Measurements from ENCODE around the gene C10orf88.
"Not testable (repeated sequence)": the region's sequence is repeated elsewhere in the genome, so short reads cannot be mapped to it uniquely, and the experiment has no call there.

C10orf88 gene

GRCh38 chr10:122962405-122962804 is 8.4 kb upstream of the C10orf88 start:
- no peak for DNase-seq (ENCODE audit: low read depth in 2 of 2)

DNA sequence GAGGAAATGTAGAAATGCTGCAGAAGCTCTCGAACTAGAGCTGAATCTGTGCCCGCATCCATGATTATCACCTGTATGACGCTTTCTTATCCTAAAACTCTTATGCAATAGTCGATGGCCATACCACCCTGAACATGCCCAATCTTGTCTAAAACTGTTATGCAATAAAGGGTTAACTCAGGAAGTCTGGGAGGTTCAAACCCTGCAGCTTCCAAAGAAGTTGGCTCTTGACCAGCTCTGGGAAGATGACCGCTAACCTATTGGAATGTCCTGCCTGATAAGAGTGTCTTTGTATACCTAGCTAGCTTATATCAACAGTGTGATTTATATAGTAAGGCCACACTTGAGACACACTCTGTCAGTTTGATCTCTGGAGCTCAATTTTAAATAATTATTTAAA is 3.4 kb upstream of the C10orf88 start:
- DNase-seq (ENCODE audit: low read depth in 2 of 2), result no peak

- DNase-seq (ENCODE audit: low read depth in 2 of 2), result no peak
Observed at GRCh38 chr10:122955892-122956291, 1.9 kb upstream of the C10orf88 start.

GRCh38 chr10:122954731-122955050 is 664 bp upstream of the C10orf88 start:
- DNase-seq (ENCODE audit: low read depth in 2 of 2), result no peak

GRCh38 chr10:122949296-122949695 is 4.7 kb downstream of the C10orf88 start:
- no peak for DNase-seq (ENCODE audit: low read depth in 2 of 2)

GRCh38 chr10:122939856-122940543 is 14.0 kb downstream of the C10orf88 start:
- no peak for DNase-seq (ENCODE audit: low read depth in 2 of 2)

DNA sequence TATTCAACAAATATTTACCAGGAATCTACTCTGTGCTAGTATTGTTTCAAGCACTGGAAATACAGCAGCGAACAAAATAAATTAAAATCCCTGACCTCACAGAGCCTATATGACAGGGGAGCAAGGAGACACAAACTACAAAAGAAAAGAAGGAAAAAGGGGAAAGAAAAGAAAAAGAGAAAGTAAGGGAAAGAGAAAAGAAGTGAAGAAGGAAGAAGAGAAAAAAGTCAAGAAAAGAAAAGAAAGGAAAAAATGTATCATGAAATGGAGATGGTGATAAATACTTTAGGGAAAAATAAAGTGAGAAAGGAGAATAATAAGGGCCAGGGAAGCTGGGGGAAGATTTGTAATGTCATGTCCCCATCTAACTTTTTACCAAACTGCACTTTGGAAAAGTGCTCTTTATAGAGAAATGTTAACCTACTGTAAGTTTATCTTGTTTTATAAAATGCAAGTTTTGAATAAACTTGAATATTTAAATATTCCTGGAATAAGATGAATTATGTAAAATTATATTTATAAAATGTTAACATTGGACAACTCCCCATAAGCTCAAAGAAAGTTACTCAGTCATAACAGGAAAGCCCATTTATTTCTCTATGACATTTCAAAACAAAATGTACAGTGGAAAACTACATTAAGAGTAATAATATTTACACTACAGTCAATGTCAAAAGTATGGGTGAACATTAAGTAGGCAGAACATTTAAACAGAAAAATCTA is 14.7 kb downstream of the C10orf88 start:
- no peak for DNase-seq (ENCODE audit: low read depth in 2 of 2)

DNA sequence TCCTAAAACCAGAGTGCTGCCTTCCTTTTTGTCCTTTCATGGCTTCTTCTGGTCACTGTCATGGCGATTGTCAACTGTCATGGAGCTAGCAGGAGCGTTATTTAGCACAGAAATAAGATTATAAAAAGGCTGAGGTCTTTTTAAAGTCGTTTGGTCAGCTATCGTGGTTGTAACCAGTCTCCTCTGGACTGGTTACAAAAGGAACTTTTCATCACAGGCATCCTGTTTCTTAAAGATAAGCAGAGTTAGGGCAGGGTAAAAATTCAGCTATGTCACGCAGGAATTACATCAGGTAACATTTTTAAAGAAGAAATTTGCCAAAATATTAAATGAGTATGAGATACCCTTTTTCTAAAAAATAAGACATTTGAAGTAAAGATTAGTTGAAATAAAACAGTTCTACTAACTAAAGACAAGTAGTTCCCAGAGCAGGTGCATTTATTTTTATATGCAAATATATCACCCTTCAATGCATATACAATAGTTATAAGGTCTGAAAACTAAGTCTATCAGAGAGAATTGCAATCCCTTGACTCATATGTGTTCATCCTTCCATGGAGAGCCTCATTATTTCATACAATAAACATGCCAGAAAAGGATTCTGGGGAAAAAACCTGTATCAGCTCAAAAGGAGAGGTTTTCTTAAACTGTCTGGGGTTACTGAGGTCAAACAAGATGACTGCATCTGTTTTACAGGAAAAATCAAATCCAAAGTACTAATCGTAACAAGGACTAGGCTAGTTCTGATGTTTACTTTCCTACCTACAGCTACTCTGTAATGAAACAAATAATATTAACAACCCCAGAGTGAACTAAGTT is 22.7 kb downstream of the C10orf88 start:
- no peak for DNase-seq (ENCODE audit: low read depth in 2 of 2)

- DNase-seq (ENCODE audit: low read depth in 2 of 2), result no peak
Observed at GRCh38 chr10:122930140-122930539, 23.9 kb downstream of the C10orf88 start.

DNA sequence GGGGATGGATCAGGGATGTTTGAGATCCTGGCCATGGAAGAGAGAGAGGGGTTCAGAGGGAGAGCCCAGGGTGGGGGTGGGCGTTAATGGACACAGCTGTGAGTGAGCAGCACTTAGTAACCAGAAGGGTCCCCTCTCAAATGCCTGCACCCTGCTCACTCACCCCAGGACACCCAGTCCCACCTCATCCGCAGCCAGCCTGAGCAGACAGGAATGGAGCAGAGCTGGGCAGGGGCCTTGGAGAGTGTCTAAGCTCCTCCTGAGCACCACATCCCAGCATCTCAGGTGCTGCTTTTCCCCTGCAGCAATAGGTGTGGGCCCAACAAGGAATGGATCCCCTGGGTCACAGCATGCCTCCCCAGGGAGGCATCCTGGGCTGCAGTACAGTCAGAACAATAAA is 38.3 kb downstream of the C10orf88 start:
- DNase-seq (ENCODE audit: low read depth in 2 of 2), result no peak

- peak in 1 of 2 donors; percentile 45 for DNase-seq (ENCODE audit: low read depth in 2 of 2)
Observed at GRCh38 chr10:122911889-122912484, 42.0 kb downstream of the C10orf88 start.

GRCh38 chr10:122910310-122910709 is 43.7 kb downstream of the C10orf88 start, which contains the start of gene FAM24A:
FAM24A (plus strand) TSS chr10:122910610; CDS start chr10:122911635, 1,025 bp downstream.
- DNase-seq (ENCODE audit: low read depth in 2 of 2), result no peak

GRCh38 chr10:122903861-122904260 is 50.2 kb downstream of the C10orf88 start:
- not testable (repeated sequence) for DNase-seq (ENCODE audit: low read depth in 2 of 2)

- DNase-seq (ENCODE audit: low read depth in 2 of 2), result no peak
Observed at GRCh38 chr10:122894261-122894944, 59.6 kb downstream of the C10orf88 start.

DNA sequence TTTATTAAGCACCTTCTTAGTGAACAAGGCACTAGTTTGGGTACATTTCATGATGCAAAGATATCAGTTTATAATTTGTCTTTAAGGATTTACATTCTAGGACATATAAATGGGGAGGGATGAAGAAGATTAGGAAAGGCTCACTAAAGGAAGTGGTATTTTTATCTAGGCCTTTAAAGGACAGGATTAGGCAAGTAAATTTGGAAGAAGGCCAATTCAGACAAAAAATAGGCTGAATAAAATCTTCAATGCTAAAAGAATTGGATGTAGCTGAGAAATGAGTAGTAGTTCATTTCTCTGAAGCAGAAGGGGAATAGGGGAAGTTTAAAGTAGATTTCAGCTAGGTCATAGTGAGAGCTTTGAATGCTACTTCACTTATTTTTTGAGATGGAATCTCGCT is 69.9 kb downstream of the C10orf88 start:
- no peak for DNase-seq (ENCODE audit: low read depth in 2 of 2)

DNA sequence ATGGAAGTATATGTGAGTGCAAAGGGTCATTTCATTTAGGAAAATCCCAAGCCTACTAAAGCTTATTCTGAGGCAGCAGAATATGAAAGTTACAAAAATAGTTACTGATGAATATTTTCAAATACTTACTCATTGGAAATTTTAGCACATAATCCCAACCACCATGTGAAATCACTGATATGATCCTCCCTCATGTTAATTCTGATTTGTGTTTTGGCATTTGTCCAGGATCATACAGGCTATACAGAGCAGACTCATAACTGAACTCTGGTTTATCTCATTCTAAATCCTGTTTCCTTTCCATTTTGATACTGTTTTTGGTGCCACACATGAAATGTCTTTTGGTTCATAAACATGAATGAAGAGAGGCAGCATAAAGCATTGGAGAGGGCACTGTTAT is 71.3 kb downstream of the C10orf88 start:
- DNase-seq (ENCODE audit: low read depth in 2 of 2), result no peak
